ENCODE data around the gene BSN.
A peak's percentile ranks its signal among the peaks of the same experiment; 100 is the strongest.

The BSN gene

DNA sequence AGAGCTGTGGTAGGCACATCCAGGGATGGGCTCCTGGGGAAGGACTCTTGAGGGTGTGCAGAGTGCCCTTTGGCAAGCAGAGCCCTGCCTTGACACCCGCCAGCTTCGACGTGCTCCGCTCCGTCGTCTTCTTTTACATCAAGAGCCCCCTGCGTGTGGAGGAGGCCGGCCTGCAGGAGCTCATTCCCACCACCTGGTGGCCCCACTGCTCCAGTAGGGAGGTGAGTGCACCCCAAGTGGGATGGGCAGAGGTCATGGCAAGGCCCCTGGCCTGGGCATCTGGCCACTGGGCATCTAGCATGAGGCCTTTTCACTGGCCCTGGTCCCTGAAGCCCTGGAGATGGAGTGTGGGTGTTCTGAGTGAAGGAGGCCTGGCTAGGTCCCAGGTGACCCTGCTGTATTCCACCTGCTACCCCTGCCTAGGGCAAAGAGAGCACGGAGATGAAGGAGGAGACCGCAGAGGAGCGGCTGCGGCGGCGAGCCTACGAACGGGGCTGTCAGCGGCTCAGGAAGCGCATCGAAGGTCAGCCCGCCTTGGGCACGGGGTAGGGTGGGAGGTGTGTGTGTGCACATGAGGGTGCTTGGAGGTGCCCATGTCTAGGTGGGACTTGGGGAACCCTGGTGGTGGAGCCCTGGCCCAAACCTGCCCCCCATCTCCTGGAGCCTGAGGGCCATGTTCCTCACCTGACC lies 147.3 kb downstream of the BSN start:
- DNase-seq, result no peak

- DNase-seq, result no peak
Measured at GRCh38 chr3:49702672-49703071, 148.4 kb downstream of the BSN start.

- DNase-seq, result peak; percentile 71
Measured at GRCh38 chr3:49703443-49703927, 149.2 kb downstream of the BSN start.

DNA sequence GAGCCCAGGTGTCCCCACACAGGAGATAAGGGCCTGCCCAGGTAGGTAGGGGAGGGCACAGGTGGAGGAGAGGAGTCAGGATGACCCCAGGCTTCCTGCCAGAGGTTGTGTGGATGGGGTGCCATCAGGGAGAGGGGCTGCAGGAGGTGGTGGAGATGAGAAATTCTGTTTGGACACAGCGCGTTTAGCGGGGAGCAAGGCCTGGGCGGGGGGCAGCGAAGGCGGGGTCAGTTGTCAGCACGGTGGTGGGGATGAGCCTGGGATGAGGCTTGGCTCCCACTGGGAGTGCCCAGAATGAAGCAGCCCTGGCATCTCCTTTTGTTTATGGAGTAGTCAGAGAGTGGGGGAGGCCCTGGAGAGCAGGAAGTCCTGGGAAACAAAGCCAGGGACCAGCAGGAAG lies 149.7 kb downstream of the BSN start:
- no peak for DNase-seq

- no peak for DNase-seq
Measured at GRCh38 chr3:49704629-49705028, 150.4 kb downstream of the BSN start.

DNA sequence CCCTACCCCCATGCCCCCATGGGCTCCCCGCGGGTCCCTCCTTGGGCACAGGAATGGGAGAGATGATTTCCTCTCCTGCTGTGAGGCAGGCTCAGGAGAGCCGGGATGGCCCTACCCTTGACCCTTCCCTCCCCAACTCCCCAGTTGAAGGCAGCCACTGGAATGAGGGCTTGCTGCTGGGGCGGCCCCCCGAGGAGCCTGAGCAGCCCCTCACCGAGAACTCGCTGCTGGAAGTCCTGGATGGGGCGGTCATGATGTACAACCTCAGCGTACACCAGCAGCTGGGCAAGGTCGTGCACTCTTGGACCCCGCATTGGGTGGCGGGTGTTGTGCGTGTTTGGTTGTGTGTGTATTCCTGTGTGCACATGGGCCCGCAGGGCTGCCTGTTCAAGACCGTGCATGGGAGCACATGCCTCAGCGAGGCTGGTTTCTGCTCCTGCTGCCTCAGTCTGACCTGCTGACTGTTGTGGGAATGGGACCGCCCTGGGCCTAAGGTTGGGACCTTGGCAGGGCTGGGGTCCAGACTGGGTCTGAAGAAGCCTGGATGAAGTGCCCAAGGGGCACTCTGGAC lies 151.2 kb downstream of the BSN start:
- DNase-seq, result no peak

DNA sequence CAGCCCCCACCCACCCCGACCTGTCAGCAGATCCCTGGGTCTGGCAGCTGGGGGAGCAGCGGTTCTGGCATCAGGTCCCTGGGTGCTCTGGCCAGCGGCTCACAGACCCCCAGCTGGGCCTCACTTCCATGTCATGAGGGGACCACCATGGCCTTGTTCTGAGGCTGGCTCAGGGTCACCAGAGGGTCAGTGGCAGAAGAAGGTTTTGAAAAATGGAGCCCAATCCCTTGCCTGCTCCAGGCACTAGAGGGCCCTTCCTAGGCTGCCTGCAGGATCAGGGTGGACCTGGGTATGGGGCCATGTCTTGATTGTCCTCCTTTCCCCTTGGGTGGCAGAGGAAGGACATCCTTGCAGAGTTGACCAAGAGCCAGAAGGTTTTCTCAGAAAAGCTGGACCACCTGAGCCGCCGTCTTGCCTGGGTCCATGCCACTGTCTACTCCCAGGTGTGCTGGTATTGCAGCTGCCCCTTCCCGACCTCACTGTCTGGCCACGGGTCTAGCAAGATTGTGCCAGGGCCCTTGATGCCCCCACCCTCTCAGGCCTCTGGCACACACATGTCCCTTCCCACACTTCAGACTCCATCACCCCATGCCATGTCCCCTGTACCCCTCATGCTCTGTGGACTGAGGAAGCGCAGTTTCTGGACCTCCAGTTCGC lies 152.3 kb downstream of the BSN start:
- DNase-seq, result no peak

DNA sequence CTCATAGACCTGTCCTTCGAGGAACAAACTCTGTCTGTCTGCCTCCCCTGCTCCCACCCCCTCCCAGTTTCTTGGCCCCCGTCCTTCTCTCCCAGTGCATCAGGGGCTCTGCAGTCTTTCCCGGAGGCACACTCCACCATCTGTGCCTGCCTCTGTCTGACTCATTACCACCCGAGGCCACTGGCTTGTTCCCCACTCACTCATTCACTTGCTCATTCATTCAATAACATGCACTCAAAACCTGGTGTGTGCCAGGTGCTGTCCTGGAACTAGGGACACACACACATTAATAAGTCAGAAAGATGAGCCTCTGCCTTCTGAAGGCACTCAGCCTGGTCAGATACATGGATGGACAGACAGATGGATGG lies 152.8 kb downstream of the BSN start:
- no peak for DNase-seq

GRCh38 chr3:49709852-49710251 lies 155.6 kb downstream of the BSN start:
- DNase-seq, result no peak

DNA sequence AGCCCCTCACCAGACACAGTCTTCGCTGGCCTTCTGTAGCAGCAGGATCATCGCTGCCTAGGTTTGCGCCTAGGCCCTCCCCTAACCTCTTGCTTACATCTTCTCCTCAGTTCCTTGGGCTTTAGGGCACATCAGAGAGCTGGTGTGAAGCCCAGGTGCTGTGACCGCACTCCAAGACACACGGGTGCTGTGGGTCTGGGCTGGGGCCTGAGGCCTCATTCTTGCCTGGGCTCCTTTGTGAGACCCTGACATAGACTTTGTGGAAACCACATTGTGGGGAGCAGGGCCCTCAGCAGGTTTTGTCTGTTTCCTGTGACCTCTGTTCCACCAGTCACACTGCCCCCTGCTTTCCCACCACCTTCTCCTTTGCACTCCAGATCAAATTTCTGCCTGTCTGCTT lies 157.2 kb downstream of the BSN start:
- DNase-seq, result no peak

GRCh38 chr3:49712166-49712565 lies 157.9 kb downstream of the BSN start:
- DNase-seq, result no peak

GRCh38 chr3:49712631-49713317 lies 158.5 kb downstream of the BSN start:
- no peak for DNase-seq

GRCh38 chr3:49713336-49714105 lies 159.2 kb downstream of the BSN start:
- DNase-seq, result no peak

GRCh38 chr3:49714728-49715550 lies 160.7 kb downstream of the BSN start:
- no peak for DNase-seq

- no peak for DNase-seq
Measured at GRCh38 chr3:49715611-49716121, 161.4 kb downstream of the BSN start.

GRCh38 chr3:49716169-49716568 lies 161.9 kb downstream of the BSN start:
- peak; percentile 24 for DNase-seq

DNA sequence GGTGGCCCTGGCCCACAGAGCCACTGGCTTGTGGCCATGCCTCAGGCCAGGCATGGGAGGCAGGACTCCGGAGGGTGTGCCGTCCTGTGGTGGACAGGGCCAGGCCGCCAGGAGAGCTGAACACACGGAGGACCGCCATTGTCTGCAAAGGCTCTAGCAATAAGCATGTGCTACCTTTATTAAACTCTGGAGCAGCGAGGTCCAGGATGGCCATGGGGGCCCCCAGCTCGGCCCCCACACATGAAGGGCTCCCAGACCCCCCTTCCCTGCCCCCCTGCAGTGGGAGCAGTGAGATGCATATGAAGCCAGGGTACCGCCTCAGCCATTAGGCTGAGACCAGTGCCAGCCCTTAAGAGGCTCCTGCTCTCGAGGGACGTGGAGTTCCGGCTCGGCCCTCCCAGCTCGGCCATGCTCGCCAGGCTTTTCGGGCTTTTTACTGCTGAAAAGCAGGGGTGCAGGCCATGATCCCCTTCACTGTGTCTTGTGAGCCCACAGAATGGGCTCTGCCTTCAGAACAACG lies 162.5 kb downstream of the BSN start:
- peak; percentile 26 for DNase-seq

DNA sequence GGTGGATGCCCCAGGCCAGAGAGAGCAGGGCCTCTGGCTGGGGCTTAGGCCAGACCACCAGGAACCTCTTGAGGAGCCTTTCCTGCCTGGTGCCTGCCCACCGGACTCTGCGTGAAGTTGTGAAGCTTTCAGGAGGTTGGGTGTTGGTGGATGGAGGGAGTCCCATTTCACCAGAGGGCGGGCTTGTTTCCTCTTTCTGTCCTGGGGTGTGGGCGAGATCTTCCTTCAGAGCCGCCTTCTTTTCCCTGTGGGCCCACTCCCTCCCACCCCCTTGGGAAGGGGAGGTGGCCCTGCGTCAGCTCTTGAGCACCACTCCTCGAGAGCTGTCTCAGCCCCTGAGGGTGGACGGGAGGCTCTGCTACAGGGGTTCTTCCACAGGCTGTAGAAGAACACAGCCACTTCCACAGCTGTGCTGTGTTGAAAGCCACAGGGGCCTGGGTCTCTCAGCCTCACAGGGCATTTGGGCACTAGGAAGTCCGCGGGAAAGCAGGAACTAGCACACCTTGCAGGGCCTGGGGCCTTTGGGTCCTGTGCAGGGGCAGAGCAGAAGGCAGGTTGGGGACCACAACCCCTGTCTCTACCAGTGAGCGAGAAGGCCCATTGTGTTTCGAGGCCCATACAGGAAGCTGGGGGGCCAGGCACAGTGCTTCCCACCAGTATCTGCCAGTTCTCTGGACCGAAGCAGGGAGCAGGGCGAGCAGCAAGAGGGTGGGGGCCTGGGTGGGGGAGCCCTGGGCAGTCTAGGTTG lies 163.1 kb downstream of the BSN start:
- peak; percentile 24 for DNase-seq

DNA sequence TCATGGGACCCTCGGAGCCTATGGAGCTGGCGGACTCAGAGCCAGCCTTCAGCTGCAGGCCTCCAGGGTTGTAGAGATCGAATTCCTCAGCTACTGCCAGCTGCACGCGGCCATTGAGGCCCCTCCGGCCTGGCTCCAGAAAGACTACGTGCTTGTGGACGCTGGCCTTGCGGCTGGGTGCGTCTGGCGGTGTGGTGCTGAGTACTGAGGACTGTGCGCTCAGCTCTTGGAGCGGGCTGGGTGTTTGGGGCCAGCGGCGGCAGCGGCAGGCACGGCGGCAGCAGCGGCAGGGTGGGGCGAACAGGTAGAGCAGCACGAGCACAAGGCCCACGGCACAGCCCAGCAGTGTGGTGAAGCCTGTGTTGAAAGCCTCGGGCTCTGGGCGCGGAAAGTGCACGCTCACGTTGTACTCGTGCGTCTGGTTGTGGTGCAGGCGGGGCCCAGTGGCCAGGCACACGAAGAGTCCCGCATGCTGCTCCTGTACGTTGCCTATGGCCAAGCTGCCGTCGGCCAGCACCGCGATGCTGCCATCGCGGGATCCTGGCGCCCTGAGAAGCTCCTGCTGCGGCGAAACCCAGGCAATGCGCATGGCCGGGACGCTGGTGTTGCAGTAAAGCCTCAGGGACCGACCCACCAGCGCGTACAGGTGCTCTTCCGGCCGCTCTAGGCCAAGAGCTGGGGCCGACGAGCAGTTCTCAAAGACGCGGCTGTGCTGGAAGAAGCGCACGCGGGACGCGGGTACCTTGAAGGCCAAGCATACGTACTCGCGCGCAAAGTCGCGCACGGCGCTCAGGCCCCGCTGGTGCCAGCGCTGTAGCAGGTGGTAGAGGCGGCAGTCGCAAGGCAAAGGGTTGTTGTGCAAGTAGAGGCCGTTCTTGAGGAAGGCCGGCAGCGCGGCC lies 163.9 kb downstream of the BSN start:
- DNase-seq, result peak; percentile 57

- DNase-seq, result peak; percentile 44
Measured at GRCh38 chr3:49718858-49719213, 164.6 kb downstream of the BSN start.

Data from right hindlimb (tissue), 1 donor.